LNCAP (cell line): ENCODE results near the gene ITGB1.

Experiments used
- CTCF ChIP-seq: fragments of 450-650 bp; IDR thresholded peaks from 2 replicates; pipeline ENCODE4 v1.5.1; 2017; ENCODE audit warnings: mild to moderate bottlenecking

Gene ITGB1

GRCh38 chr10:32929634-32930033, 28.4 kb downstream of the ITGB1 start:
- no peak for TF ChIP-seq CTCF

GRCh38 chr10:32927750-32928149, 30.3 kb downstream of the ITGB1 start:
- TF ChIP-seq CTCF = no peak

GRCh38 chr10:32923849-32924248, 34.2 kb downstream of the ITGB1 start:
- no peak for TF ChIP-seq CTCF

GRCh38 chr10:32923134-32923533, 34.9 kb downstream of the ITGB1 start:
- no peak for TF ChIP-seq CTCF

GRCh38 chr10:32922170-32922569, 35.9 kb downstream of the ITGB1 start:
- no peak for TF ChIP-seq CTCF

- TF ChIP-seq CTCF = no peak
Measured at GRCh38 chr10:32911285-32912016, 46.6 kb downstream of the ITGB1 start.

GRCh38 chr10:32909456-32909855, 48.6 kb downstream of the ITGB1 start:
- no peak for TF ChIP-seq CTCF

- TF ChIP-seq CTCF = no peak
Measured at GRCh38 chr10:32906595-32906994, 51.4 kb downstream of the ITGB1 start.
